NCI-H2081 treated with DMSO at 0.1 percent for 48 hours (cell line): Measurements from ENCODE around the gene GRAP2.
"Not testable (repeated sequence)": the region's sequence is repeated elsewhere in the genome, so short reads cannot be mapped to it uniquely, and the experiment has no call there.

Experiments
- DNase-seq: peaks from one replicate; lab custom pipeline; 2025; lab: John Stamatoyannopoulos, UW

Gene GRAP2

GRCh38 chr22:39946126-39946502, 45.2 kb downstream of the GRAP2 start:
- no peak for DNase-seq

- DNase-seq = no peak
Measured at GRCh38 chr22:39946503-39947219, 45.8 kb downstream of the GRAP2 start.

- no peak for DNase-seq
Measured at GRCh38 chr22:39947220-39948216, 46.6 kb downstream of the GRAP2 start.

- DNase-seq = no peak
Measured at GRCh38 chr22:39949964-39950737, 49.3 kb downstream of the GRAP2 start.

GRCh38 chr22:39951603-39952293, 50.9 kb downstream of the GRAP2 start:
- DNase-seq = not testable (repeated sequence)

GRCh38 chr22:39952347-39952746, 51.5 kb downstream of the GRAP2 start:
- DNase-seq = no peak

- no peak for DNase-seq
Measured at GRCh38 chr22:39953101-39953500, 52.2 kb downstream of the GRAP2 start.

GRCh38 chr22:39954584-39955055, 53.7 kb downstream of the GRAP2 start:
- DNase-seq = no peak

GRCh38 chr22:39955675-39956074, 54.8 kb downstream of the GRAP2 start:
- DNase-seq = no peak

- DNase-seq = no peak
Measured at GRCh38 chr22:39956932-39957664, 56.2 kb downstream of the GRAP2 start.

GRCh38 chr22:39958009-39958711, 57.3 kb downstream of the GRAP2 start:
- DNase-seq = no peak

- no peak for DNase-seq
Measured at GRCh38 chr22:39958949-39959639, 58.2 kb downstream of the GRAP2 start.

- no peak for DNase-seq
Measured at GRCh38 chr22:39959640-39960447, 59.0 kb downstream of the GRAP2 start, which contains the start of gene TMA7B. TSS of gene TMA7B (plus strand) at chr22:39960397. CDS start at chr22:39964375, 3,978 bp downstream.

GRCh38 chr22:39960791-39961746, 60.2 kb downstream of the GRAP2 start:
- no peak for DNase-seq

- DNase-seq = no peak
Measured at GRCh38 chr22:39962071-39962470, 61.2 kb downstream of the GRAP2 start.

- DNase-seq = no peak
Measured at GRCh38 chr22:39965748-39966147, 64.9 kb downstream of the GRAP2 start.

- no peak for DNase-seq
Measured at GRCh38 chr22:39966470-39966869, 65.6 kb downstream of the GRAP2 start.
